Ascending aorta (tissue), 2 donors: ENCODE measurements around the gene MYO1D. TPM values are rescaled to one million over a fixed set of nuclear protein-coding genes. Genes with fewer than 3 reads are reported as not detected.

Experiments
- DNase-seq, 2 donors: peaks; one replicate each; pipeline ENCODE4 v3.0.0-alpha.2; 2019; ENCODE audit warnings: low spot score in 2 of 2
- H3K27ac ChIP-seq, 2 donors: fragments of 200-600 bp; sonication (generic); one replicate each; pipeline ENCODE4 v1.5.1; 2016 to 2017; ENCODE audit warnings: mild to moderate bottlenecking in 1 of 2
- H3K27me3 ChIP-seq: fragments of 200-600 bp; sonication (generic); one replicate; pipeline ENCODE4 v1.5.1; 2017
- H3K36me3 ChIP-seq, 2 donors: fragments of 200-600 bp; sonication (generic); one replicate each; pipeline ENCODE4 v1.5.1; 2016
- H3K4me1 ChIP-seq, 2 donors: fragments of 200-600 bp; sonication (generic); one replicate each; pipeline ENCODE4 v1.5.1; 2016 to 2017; ENCODE audit warnings: mild to moderate bottlenecking in 1 of 2
- H3K4me3 ChIP-seq, 2 donors: fragments of 200-600 bp; sonication (generic); one replicate each; pipeline ENCODE4 v1.5.1; 2016 to 2017; ENCODE audit warnings: mild to moderate bottlenecking in 1 of 2
- H3K9me3 ChIP-seq, 2 donors: fragments of 200-600 bp; sonication (generic); one replicate each; pipeline ENCODE4 v1.5.1; 2016
- CTCF ChIP-seq, 3 experiments: fragments of 200-600 bp in 2 of 3; fragments of 450-650 bp in 1 of 3; sonication (generic) in 2 of 3; IDR thresholded peaks; one replicate each; pipeline ENCODE4 v1.5.1; 2016 to 2019; ENCODE audit warnings: antibody characterized with exemption in 3 of 3, mild to moderate bottlenecking in 1 of 3, moderate library complexity in 1 of 3
- intact Hi-C: fragments of 100-400 bp; cut with DNase I; formaldehyde crosslinking; loops from one replicate; pipeline ENCODE4 v1.15.1; 2023
- total RNA-seq: library from RNA; depleted of rRNA; stranded (reverse); fragments of >200 nt; gene quantifications from one replicate; pipeline ENCODE4 v1.1.0, GENCODE V29; 2016

MYO1D gene
- total RNA-seq, 1 donor from 2014 or later: 105 TPM

GRCh38 chr17:32912218-32912897 lies 35.4 kb upstream of the MYO1D start:
- intact Hi-C loops: no loop called here
- no peaks in the 10 kb centered on the region for H3K36me3 ChIP-seq

GRCh38 chr17:32910769-32911168 lies 33.8 kb upstream of the MYO1D start:
- Histone ChIP-seq H3K27me3 (no peaks in the 10 kb centered on the region), H3K36me3 (no peaks in the 10 kb centered on the region), H3K27ac (no peak overlapping the region), H3K9me3 (no peaks in the 10 kb centered on the region), H3K4me3 (no peak overlapping the region), H3K4me1 (peaks cover 0 to 12% of the 10 kb centered on the region in 2 donors)
- intact Hi-C loops: loop anchor here (1.0 kb wide), 1 partner anchor 33 kb away; the partner anchor contains the start of gene MYO1D
- DNase-seq: no peak
- no peak for TF ChIP-seq CTCF (IDR thresholded peaks at IDR 0.05)

More at GRCh38 chr17:32912218-32912897, 35.4 kb upstream of the MYO1D start:
- H3K4me1 ChIP-seq: peaks cover 0 to 12% of the 10 kb centered on the region in 2 donors
- peak overlapping the region in 1 of 2 donors; percentile 44 for H3K4me3 ChIP-seq
- no peaks in the 10 kb centered on the region for H3K9me3 ChIP-seq
- peak in 1 of 2 donors; percentile 84 for DNase-seq
- H3K27me3 ChIP-seq: no peaks in the 10 kb centered on the region
- peak overlapping the region; percentile 68 to 76 for H3K27ac ChIP-seq
- no peak for TF ChIP-seq CTCF (IDR thresholded peaks at IDR 0.05)

DNA sequence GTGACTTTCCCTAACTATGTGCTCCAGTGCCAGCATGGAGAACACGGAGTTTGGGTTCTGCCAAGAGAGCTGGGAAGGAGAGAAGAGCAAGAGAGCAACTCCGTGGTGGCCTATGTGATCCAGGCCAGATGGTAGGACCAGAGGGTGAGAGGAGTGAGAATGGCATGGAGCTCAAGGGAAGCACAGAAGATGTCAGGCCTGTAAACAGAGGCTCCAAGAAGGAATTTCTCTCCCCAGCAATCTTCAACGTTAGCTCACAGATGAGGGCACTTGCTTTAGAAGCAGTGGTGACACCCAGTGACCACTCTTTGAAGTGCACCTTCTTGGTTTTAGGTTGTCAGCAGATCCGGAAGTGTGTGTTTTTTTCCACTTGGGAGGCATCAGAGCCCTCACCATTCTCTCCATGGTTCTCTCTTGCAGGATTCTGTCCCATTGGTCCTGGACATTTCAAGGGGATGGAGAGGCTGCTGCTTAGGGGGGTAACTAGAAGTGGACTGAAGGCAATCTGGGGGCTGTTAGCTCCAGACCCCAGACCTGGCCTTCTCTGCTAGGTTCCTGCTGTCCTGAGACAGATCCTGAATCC lies 33.0 kb upstream of the MYO1D start:
- TF ChIP-seq CTCF (IDR thresholded peaks at IDR 0.05): peak; percentile 66 to 86 (median 79)
- Histone ChIP-seq H3K4me3 (no peak overlapping the region), H3K4me1 (peaks cover 0 to 12% of the 10 kb centered on the region in 2 donors), H3K9me3 (no peaks in the 10 kb centered on the region), H3K27me3 (no peaks in the 10 kb centered on the region), H3K36me3 (no peaks in the 10 kb centered on the region), H3K27ac (peak overlapping the region in 1 of 2 donors; percentile 13)
- intact Hi-C loops: loop anchor here (1.0 to 10.0 kb wide), 3 partner anchors 33 to 245 kb away; partner anchors contain the start of gene MYO1D
- peak in 1 of 2 donors; percentile 93 for DNase-seq

GRCh38 chr17:32907583-32907982 lies 30.7 kb upstream of the MYO1D start:
- Histone ChIP-seq H3K27me3 (no peaks in the 10 kb centered on the region), H3K4me1 (peaks cover 0 to 12% of the 10 kb centered on the region in 2 donors), H3K36me3 (no peaks in the 10 kb centered on the region), H3K27ac (no peak overlapping the region), H3K9me3 (no peaks in the 10 kb centered on the region), H3K4me3 (no peak overlapping the region)
- no peak for DNase-seq
- no peak for TF ChIP-seq CTCF (IDR thresholded peaks at IDR 0.05)
- intact Hi-C loops: loop anchor here (10.0 kb wide), 1 partner anchor 243 kb away; no protein-coding TSS in a partner anchor

DNA sequence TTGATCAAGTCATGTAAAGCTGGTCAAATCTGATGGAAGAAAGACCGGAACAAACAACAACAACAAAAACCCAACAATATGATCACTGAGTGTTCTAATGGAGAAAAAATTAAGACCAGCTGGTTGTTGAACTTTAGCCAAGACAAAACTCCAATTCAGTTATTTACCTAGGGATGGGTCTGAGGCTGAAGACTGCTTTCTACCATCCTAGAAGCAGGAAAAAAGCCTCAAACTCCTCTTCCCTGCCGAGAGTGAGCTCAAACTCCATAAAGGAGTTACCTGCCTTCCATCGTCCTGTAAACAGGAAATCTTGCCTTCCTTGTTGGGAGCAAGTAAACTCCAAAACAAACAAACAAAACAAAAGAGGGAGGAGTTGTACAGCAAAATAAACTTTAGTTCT lies 28.0 kb upstream of the MYO1D start:
- Histone ChIP-seq H3K27ac (no peak overlapping the region), H3K9me3 (no peaks in the 10 kb centered on the region), H3K4me3 (no peak overlapping the region), H3K4me1 (no peaks in the 10 kb centered on the region), H3K27me3 (no peaks in the 10 kb centered on the region), H3K36me3 (no peaks in the 10 kb centered on the region)
- intact Hi-C loops: loop anchor here (10.0 kb wide), 1 partner anchor 240 kb away; no protein-coding TSS in a partner anchor
- TF ChIP-seq CTCF (IDR thresholded peaks at IDR 0.05): no peak
- no peak for DNase-seq
